NCI-H1105 treated with DMSO at 0.1 percent for 48 hours (cell line): ENCODE measurements around the gene ZNF444.
"Not testable (repeated sequence)": the region's sequence is repeated elsewhere in the genome, so short reads cannot be mapped to it uniquely, and the experiment has no call there.

ENCODE experiments used
- DNase-seq: peaks from one replicate; lab custom pipeline; 2025; lab: John Stamatoyannopoulos, UW

The ZNF444 gene

GRCh38 chr19:56177564-56178243 is 36.6 kb downstream of the ZNF444 start:
- no peak for DNase-seq

- DNase-seq = no peak
These were observed 48.7 kb downstream of the ZNF444 start for GRCh38 chr19:56189785-56190184.

GRCh38 chr19:56191115-56191514 is 50.0 kb downstream of the ZNF444 start:
- DNase-seq = no peak

- DNase-seq = no peak
These were observed 50.6 kb downstream of the ZNF444 start for GRCh38 chr19:56191711-56192110.

- no peak for DNase-seq
These were observed 53.0 kb downstream of the ZNF444 start for GRCh38 chr19:56193981-56194640.

GRCh38 chr19:56197646-56198045 is 56.6 kb downstream of the ZNF444 start, which contains the start of gene ZSCAN5B:
Gene ZSCAN5B, minus strand, starts transcription at chr19:56197783. Its CDS starts 4,731 bp downstream, at chr19:56193052.
- not testable (repeated sequence) for DNase-seq

- DNase-seq = no peak
These were observed 58.6 kb downstream of the ZNF444 start for GRCh38 chr19:56199687-56200086.

- no peak for DNase-seq
These were observed 60.9 kb downstream of the ZNF444 start, which contains the start of gene ZSCAN5C for GRCh38 chr19:56201973-56202372. Gene ZSCAN5C, plus strand, starts transcription at chr19:56202273. Its CDS starts 3,641 bp downstream, at chr19:56205914.

GRCh38 chr19:56207581-56207980 is 66.5 kb downstream of the ZNF444 start:
- not testable (repeated sequence) for DNase-seq

GRCh38 chr19:56209091-56209490 is 68.0 kb downstream of the ZNF444 start:
- no peak for DNase-seq

GRCh38 chr19:56210036-56210435 is 68.9 kb downstream of the ZNF444 start:
- DNase-seq = not testable (repeated sequence)
